Right cardiac atrium (tissue), 5 donors: ENCODE data around the gene AP1S2. TPM values are rescaled to one million over a fixed set of nuclear protein-coding genes. Genes with fewer than 3 reads are reported as not detected.

ENCODE experiments used
- ATAC-seq, 2 donors: fragments of 200-7000 bp; cut with Tn5 transposase; one replicate each; pipeline versions ENCODE4 v1.8.0 to v1.9.1; 2020; ENCODE audit warnings: moderate library complexity in 2 of 2, mild to moderate bottlenecking in 1 of 2
- DNase-seq, 3 donors: peaks; one replicate each; pipeline ENCODE4 v3.0.0-alpha.2; 2020
- H3K27ac ChIP-seq: one replicate; pipeline ENCODE4 v1.5.1; 2013; ENCODE audit warnings: mild to moderate bottlenecking, low read length, control low read depth, moderate library complexity
- H3K27me3 ChIP-seq: one replicate; pipeline ENCODE4 v1.6.1; 2013; ENCODE audit not compliant: control insufficient read depth, insufficient read depth
- H3K4me1 ChIP-seq: one replicate; pipeline ENCODE4 v1.6.1; 2013; ENCODE audit warnings: low read length; ENCODE audit not compliant: control insufficient read depth, insufficient read depth
- H3K4me3 ChIP-seq: one replicate; pipeline ENCODE4 v1.5.1; 2013; ENCODE audit warnings: low read length, control low read depth
- H3K9me3 ChIP-seq: one replicate; pipeline ENCODE4 v1.6.1; 2013; ENCODE audit warnings: low read length; ENCODE audit not compliant: control insufficient read depth
- WGBS: extraction: QIAGEN DNeasy Blood & Tissue Kit; methylation state at CpG from one replicate; pipeline ENCODE4 v1.1.7; 2013; 5-methylcytosine and 5-hydroxymethylcytosine counted together
- intact Hi-C, 4 donors: fragments of 100-400 bp; cut with DNase I; formaldehyde crosslinking; loops; one replicate each; pipeline versions ENCODE4 v1.11.0 to v1.14.0; 2022 to 2023
- polyA plus RNA-seq: library from polyadenylated mRNA; stranded (reverse); fragments of 200-250 nt; gene quantifications from one replicate; pipeline ENCODE4 v1.2.3, GENCODE V29; 2013
- total RNA-seq, 4 donors: library from RNA; stranded (reverse); fragmentation: NEBNext Ultra II Directional; extraction: Animal tissue kit (Norgen Biotek cat#: 25700); gene quantifications; one replicate each; pipeline ENCODE4 v1.2.1, GENCODE V29; 2021
- donor health status: healthy with polysubstance abuse.
- donor health status: DM: no; HTN: yes; CAD: no.
- donor health status: DM: no; HTN: no; CAD: no.
- donor health status: DM: no; HTN: yes; CAD: no; lungs with severe emphysema.
- donor health status: DM: yes; HTN: yes; CAD: no.

Gene AP1S2
- total and polyA plus RNA-seq, 5 donors = 66.8 to 81.0 (median 72.7) TPM

DNA sequence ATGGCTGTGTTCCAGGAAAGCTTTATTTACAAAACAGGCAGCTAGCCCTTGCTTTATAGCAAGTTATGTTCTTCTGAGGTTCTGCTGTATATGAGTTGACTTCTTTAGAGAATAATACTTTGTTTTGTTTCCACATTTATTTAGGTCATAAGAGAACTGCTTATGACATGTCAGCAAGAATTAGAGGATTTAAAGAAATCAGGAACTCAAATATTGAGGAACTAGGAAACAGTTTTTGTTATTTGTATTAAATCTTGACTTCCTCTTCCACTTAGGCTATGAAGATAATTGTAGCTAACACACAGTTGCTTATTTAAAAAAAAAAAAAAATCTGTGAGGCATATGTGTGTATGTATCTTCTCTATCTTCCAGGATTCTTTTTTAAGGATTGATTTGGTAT, 50.0 kb downstream of the AP1S2 start:
- no peak for DNase-seq
- Histone ChIP-seq H3K27ac (no peak overlapping the region), H3K9me3 (no peaks in the 10 kb centered on the region), H3K4me3 (no peak overlapping the region), H3K4me1 (no peaks in the 10 kb centered on the region), H3K27me3 (no peaks in the 10 kb centered on the region)
- no peak for ATAC-seq
- intact Hi-C loops = no loop called here

GRCh38 chrX:15797707-15798106, 56.9 kb downstream of the AP1S2 start:
- DNase-seq (no peak), ATAC-seq (no peak)
- intact Hi-C loops = no loop called here
- WGBS = 92% methylated on average over 4 of the region's 4 CpGs
- no peaks in the 10 kb centered on the region for H3K27me3 ChIP-seq
- no peak overlapping the region for H3K27ac ChIP-seq
- H3K9me3 ChIP-seq = no peaks in the 10 kb centered on the region
- no peaks in the 10 kb centered on the region for H3K4me1 ChIP-seq
- no peak overlapping the region for H3K4me3 ChIP-seq

DNA sequence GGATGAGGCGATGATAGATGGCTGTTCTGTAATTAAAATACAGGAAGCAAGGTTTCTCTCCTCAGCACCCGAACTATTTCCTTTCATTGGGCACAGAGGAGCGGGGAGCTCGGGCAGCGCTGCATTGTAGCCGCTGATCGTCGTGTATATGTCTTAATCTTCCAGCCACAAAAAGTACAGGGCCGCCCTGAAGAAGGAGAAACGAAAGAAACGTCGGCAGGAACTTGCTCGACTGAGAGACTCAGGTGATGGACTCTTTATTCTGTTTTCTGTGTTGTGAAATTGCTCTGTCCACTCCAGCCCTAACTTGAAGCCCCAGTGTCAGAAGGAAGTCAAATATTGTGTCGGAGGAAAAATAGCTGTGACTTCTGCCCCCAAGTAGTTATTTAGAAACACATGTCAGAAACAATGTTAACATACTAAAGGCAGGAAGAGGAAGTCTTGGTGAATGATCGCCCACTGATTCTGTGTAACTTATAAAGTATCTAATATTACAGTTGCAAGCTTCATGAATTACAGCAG, 63.8 kb downstream of the AP1S2 start:
- Histone ChIP-seq H3K27me3 (no peaks in the 10 kb centered on the region), H3K4me1 (no peaks in the 10 kb centered on the region), H3K9me3 (no peaks in the 10 kb centered on the region), H3K27ac (peak overlapping the region; percentile 39), H3K4me3 (peak overlapping the region; percentile 63)
- intact Hi-C loops = no loop called here
- ATAC-seq (peak in 1 of 2 donors; percentile 8), DNase-seq (no peak)
- WGBS = under 1% methylated on average over 15 of the region's 15 CpGs

- H3K4me3 ChIP-seq = peak within 1 kb of the TSS; percentile 63
- no peaks in the 10 kb centered on the region for H3K27me3 ChIP-seq
- intact Hi-C loops = no loop called here
- no peaks in the 10 kb centered on the region for H3K4me1 ChIP-seq
- peak within 1 kb of the TSS; percentile 39 for H3K27ac ChIP-seq
- WGBS = under 1% methylated on average over 55 of the region's 55 CpGs
- ATAC-seq = peak; percentile 98 to 99
- DNase-seq = peak; percentile 88 to 93 (median 91)
- H3K9me3 ChIP-seq = no peaks in the 10 kb centered on the region
Measured at GRCh38 chrX:15789979-15790768, 64.4 kb downstream of the AP1S2 start, which contains the start of gene ZRSR2. ZRSR2 (plus strand) TSS chrX:15790484; CDS start chrX:15790496, 12 bp downstream.

GRCh38 chrX:15786915-15787314, 67.7 kb downstream of the AP1S2 start:
- intact Hi-C loops = no loop called here
- Histone ChIP-seq H3K27ac (no peak overlapping the region), H3K9me3 (no peaks in the 10 kb centered on the region), H3K4me3 (no peak overlapping the region), H3K4me1 (no peaks in the 10 kb centered on the region), H3K27me3 (no peaks in the 10 kb centered on the region)
- ATAC-seq (no peak), DNase-seq (no peak)
- 75% methylated on average over 3 of the region's 3 CpGs for WGBS

GRCh38 chrX:15785176-15785750, 69.3 kb downstream of the AP1S2 start:
- Histone ChIP-seq H3K9me3 (no peaks in the 10 kb centered on the region), H3K4me3 (no peak overlapping the region), H3K27ac (no peak overlapping the region), H3K27me3 (no peaks in the 10 kb centered on the region), H3K4me1 (no peaks in the 10 kb centered on the region)
- intact Hi-C loops = no loop called here
- DNase-seq (no peak), ATAC-seq (no peak)
- 90% methylated on average over 3 of the region's 3 CpGs for WGBS

GRCh38 chrX:15781961-15782699, 72.5 kb downstream of the AP1S2 start:
- Histone ChIP-seq H3K4me3 (no peak overlapping the region), H3K9me3 (no peaks in the 10 kb centered on the region), H3K27ac (no peak overlapping the region), H3K4me1 (no peaks in the 10 kb centered on the region), H3K27me3 (no peaks in the 10 kb centered on the region)
- 74% methylated on average over 13 of the region's 13 CpGs for WGBS
- no peak for DNase-seq
- ATAC-seq = no peak
- intact Hi-C loops = no loop called here

Other genes starting within 250 kb of the AP1S2 start
- under 1 TPM in 3 of 4 donors, not detected in 1; 0.29 to 0.97 (median 0.36) TPM for gene CLTRN, start 190.0 kb downstream of the AP1S2 start, total RNA-seq
- 1.1 TPM for gene CLTRN, start 190.0 kb downstream of the AP1S2 start, polyA plus RNA-seq
- gene CA5B, start 116.5 kb downstream of the AP1S2 start, total RNA-seq = 1 to 10 TPM; 4.5 to 7.5 (median 6.6) TPM
- gene CA5B, start 116.5 kb downstream of the AP1S2 start, polyA plus RNA-seq = 2.1 TPM
- gene ZRSR2, start 64.3 kb downstream of the AP1S2 start, total RNA-seq = 1 to 10 TPM; 6.8 to 9.1 (median 8.3) TPM
- gene ZRSR2, start 64.3 kb downstream of the AP1S2 start, polyA plus RNA-seq = 13.6 TPM